ENCODE data around the gene ARHGEF3.

ARHGEF3 gene

DNA sequence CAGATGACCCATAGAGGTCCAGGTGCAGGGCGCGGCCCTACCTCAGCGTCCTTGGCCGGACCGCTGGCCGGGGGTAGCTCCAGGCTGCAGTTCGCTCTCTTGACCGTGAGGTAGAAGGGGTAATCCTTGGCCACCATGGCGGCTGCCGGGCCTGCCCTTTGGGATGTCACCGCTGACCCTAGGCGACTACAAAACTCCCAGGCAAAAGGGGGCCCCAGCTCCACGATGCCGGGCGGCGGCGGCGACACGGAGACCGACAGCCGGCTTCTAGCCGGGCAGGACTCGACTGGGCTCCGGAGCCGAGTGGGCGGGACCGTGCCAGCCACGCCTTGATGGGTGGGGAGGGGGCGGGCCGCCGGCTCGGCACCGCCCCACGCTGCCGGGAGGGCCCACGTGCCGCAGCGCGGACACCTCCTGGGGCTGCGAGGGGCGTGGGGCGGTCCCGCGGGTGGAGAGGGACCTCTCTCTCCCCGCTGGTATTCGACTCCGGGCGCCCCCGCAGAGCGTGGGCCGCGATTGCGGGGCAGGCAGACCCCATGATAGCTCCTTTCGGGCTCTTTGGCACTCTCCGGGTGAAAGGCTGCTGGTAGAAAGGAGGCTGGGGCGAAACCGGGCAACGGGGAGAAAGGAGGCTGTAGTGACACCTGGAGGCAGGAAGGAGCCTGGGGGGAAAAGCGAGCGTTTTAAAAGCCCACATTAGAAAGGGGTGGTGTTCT is at the start of gene ARHGEF3:
ARHGEF3 (minus strand) TSS at position 288 of the 716 bp plus-strand sequence; CDS start at position 137, 151 bp downstream.
- H3K9me3 Mint-ChIP-seq, result no peaks in the 10 kb centered on the region
- peak; percentile 96 for ATAC-seq
- H3K27me3 Mint-ChIP-seq, result no peaks in the 10 kb centered on the region
- H3K4me3 Mint-ChIP-seq, result peak within 1 kb of the TSS; percentile 88
- H3K27ac Mint-ChIP-seq, result peak within 1 kb of the TSS; percentile 73
- peaks cover 29% of the 10 kb centered on the region for H3K4me1 Mint-ChIP-seq
- H3K36me3 Mint-ChIP-seq, result no peaks in the 10 kb centered on the region

DNA sequence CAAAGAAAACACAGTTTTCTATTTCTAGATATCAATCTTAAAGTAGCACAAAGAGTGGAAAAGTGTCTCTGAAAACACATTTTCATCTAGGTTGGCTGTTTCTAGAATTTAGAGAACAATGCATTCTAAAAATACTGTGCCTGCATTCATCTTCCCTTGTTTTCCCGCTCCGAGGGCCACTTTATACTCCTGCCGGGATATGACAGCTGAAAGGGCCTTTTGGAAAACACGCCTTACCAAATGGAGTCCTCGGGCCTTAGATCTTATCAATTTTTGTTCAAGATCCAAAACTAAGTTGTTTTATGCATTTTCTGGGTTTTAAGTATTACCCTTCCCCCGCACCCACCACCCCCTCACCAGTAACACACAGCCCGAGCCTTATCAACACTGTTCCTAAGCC is 47.9 kb upstream of the ARHGEF3 start:
- Mint-ChIP-seq H3K4me3 (no peak overlapping the region), H3K27me3 (no peaks in the 10 kb centered on the region), H3K36me3 (no peaks in the 10 kb centered on the region), H3K27ac (no peak overlapping the region), H3K9me3 (no peaks in the 10 kb centered on the region), H3K4me1 (no peaks in the 10 kb centered on the region)
- ATAC-seq, result no peak

- Mint-ChIP-seq H3K4me1 (no peaks in the 10 kb centered on the region), H3K36me3 (no peaks in the 10 kb centered on the region), H3K27ac (no peak overlapping the region), H3K4me3 (no peak overlapping the region), H3K9me3 (no peaks in the 10 kb centered on the region), H3K27me3 (no peaks in the 10 kb centered on the region)
- ATAC-seq, result no peak
Observed at GRCh38 chr3:56845505-56845904, 43.8 kb upstream of the ARHGEF3 start.

DNA sequence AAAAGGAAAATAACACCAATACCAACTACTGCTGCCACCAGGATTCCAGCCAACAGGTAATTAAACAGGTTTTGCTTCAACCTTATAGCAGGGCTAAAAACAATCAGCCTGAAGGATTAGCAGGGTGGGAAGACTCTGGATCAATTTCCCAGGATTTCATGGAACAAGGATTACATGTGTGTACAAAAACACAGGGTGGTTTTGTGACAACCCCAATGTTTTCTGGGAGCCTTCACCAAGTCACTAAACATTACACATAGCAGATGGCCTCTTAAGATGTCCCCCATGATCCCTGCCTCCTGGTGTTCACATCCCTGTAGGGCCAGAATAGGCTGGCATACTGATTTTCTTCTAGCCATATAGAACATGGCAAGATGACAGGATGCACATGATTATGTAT is 42.8 kb upstream of the ARHGEF3 start:
- no peak for ATAC-seq
- no peak overlapping the region for H3K4me3 Mint-ChIP-seq
- H3K9me3 Mint-ChIP-seq, result no peaks in the 10 kb centered on the region

GRCh38 chr3:56839784-56840715 is 38.3 kb upstream of the ARHGEF3 start:
- Mint-ChIP-seq H3K9me3 (no peaks in the 10 kb centered on the region), H3K27ac (no peak overlapping the region), H3K4me3 (no peak overlapping the region), H3K4me1 (no peaks in the 10 kb centered on the region), H3K36me3 (no peaks in the 10 kb centered on the region), H3K27me3 (no peaks in the 10 kb centered on the region)
- no peak for ATAC-seq

More for the DNA sequence above, 42.8 kb upstream of the ARHGEF3 start:
- Mint-ChIP-seq H3K36me3 (no peaks in the 10 kb centered on the region), H3K27ac (no peak overlapping the region), H3K4me1 (no peaks in the 10 kb centered on the region), H3K27me3 (no peaks in the 10 kb centered on the region)

DNA sequence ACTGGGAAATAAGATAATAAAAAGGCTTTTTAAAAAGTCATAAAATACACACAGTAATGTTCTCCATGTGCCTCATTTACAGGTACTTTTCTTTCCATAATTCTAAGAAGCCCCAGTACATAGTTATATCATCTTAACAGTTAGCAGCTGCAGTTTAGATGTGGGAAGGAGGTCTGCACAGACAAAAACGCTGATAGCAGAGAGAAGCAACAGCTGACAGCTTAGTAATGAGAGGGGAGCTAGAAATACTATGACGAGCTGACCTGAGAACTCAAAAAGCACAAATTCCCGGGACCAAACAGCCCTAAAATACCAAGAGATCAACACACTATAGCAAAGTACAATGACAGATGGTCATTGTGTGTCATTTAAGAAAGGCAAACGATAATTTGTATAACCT is 36.7 kb upstream of the ARHGEF3 start:
- Mint-ChIP-seq H3K4me3 (no peak overlapping the region), H3K36me3 (no peaks in the 10 kb centered on the region), H3K27me3 (no peaks in the 10 kb centered on the region), H3K27ac (no peak overlapping the region), H3K9me3 (no peaks in the 10 kb centered on the region), H3K4me1 (peaks cover under 1% of the 10 kb centered on the region)
- no peak for ATAC-seq

DNA sequence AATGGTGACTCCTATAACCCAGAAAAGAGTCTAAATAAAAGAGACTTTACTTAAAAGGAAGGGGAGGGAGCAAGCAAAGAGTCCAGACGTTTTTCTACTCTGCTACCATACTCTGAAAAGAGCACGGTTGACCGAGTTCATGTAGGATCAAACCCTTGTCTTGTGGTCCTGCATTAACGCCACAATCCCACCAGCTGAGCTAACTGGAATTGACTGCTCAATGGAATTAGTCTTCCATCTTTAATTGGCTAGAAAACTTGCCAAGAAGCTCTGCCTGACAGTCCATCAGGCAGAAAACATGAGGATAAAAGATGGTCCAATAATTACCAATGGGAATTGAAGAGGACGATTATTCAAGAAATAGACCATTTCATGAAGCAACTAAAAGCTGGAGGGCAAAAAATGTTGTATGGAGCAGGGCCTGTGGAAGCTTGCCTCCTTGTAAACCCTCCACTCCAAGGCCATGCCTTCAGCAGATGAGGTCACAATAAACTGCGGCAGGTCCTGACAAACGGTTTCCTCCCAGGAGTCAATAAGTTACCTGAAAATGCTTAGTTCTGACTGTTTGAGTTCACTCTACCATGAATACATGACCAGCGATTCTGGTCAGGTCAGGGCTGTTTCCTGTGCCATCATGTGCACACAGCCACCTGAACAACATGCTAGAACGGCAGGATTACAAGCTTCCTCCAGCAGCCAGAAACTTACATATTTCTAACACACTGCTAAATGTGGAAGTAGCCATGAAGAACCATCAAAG is 35.6 kb upstream of the ARHGEF3 start:
- Mint-ChIP-seq H3K27ac (no peak overlapping the region), H3K36me3 (no peaks in the 10 kb centered on the region), H3K9me3 (no peaks in the 10 kb centered on the region), H3K27me3 (no peaks in the 10 kb centered on the region), H3K4me1 (peaks cover 10% of the 10 kb centered on the region), H3K4me3 (no peak overlapping the region)
- ATAC-seq, result peak; percentile 67

DNA sequence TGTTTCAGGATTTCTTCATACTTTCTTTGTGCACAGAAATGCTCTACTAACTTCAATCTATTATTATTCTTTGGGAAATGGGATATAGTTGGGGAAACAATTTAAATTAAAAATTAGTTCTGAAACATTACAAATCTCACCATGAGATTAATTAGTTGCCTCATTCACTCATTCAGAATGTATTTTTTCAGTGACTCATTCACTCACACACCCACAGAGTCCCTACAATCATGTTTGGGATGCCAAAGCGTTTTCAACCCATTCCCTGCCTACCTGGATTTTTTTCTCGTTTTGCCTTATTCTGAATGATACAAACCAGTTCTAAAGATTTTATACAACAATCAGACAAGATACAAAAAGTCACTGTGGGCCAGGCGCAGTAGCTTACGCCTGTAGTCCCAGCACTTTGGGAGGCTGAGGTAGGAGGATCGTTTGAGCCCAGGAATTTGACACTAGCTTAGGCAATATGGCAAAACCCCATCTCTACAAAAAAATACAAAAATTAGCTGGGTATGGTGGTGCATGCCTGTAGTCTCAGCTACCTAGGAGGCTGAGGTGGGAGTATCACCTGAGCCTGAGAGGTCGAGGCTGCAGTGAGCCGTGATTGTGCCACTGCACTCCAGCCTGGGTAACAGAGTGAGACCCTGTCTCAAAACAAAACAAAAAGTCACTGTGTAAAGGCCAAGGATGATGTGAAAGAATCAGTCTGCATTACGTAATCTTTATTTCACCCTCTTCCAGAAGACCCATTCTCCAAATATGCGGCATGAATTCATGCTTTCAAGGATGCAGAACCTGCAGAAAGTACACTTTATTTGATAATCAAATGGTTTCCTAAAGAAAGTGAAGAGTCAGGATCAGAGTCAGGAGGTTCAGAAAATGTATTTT is 34.8 kb upstream of the ARHGEF3 start:
- peaks cover 4% of the 10 kb centered on the region for H3K36me3 Mint-ChIP-seq
- H3K4me3 Mint-ChIP-seq, result no peak overlapping the region
- ATAC-seq, result no peak
- H3K27ac Mint-ChIP-seq, result no peak overlapping the region
- no peaks in the 10 kb centered on the region for H3K27me3 Mint-ChIP-seq
- H3K9me3 Mint-ChIP-seq, result no peaks in the 10 kb centered on the region
- peaks cover 10% of the 10 kb centered on the region for H3K4me1 Mint-ChIP-seq

- no peaks in the 10 kb centered on the region for H3K27me3 Mint-ChIP-seq
- H3K27ac Mint-ChIP-seq, result no peak overlapping the region
- peaks cover 10% of the 10 kb centered on the region for H3K4me1 Mint-ChIP-seq
Observed at GRCh38 chr3:56835650-56836227, 34.0 kb upstream of the ARHGEF3 start.

DNA sequence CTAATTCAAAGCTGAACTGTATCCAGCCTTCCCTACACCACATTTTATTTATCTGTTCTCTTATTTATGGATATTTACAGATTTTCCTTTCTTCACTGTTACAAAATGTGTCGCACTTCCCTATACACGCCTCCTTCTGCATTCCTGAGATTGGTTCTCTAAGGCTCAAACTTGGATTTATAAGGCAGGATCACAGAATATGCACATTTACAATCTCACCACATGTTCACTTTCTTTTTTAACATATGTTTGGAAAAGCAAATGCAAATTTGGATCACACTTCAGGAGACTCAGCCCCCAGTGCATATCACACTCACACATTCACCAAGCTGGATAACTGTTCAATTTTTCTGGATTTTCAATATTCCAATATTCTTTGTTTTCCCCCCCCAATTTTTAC is 31.8 kb upstream of the ARHGEF3 start:
- H3K4me1 Mint-ChIP-seq, result peaks cover 10% of the 10 kb centered on the region
- no peak for ATAC-seq
- H3K36me3 Mint-ChIP-seq, result peaks cover 5% of the 10 kb centered on the region
- no peaks in the 10 kb centered on the region for H3K9me3 Mint-ChIP-seq
- no peak overlapping the region for H3K27ac Mint-ChIP-seq
- H3K27me3 Mint-ChIP-seq, result no peaks in the 10 kb centered on the region
- no peak overlapping the region for H3K4me3 Mint-ChIP-seq

More at GRCh38 chr3:56835650-56836227, 34.0 kb upstream of the ARHGEF3 start:
- H3K4me3 Mint-ChIP-seq, result no peak overlapping the region
- peaks cover 5% of the 10 kb centered on the region for H3K36me3 Mint-ChIP-seq
- ATAC-seq, result no peak
- H3K9me3 Mint-ChIP-seq, result no peaks in the 10 kb centered on the region

DNA sequence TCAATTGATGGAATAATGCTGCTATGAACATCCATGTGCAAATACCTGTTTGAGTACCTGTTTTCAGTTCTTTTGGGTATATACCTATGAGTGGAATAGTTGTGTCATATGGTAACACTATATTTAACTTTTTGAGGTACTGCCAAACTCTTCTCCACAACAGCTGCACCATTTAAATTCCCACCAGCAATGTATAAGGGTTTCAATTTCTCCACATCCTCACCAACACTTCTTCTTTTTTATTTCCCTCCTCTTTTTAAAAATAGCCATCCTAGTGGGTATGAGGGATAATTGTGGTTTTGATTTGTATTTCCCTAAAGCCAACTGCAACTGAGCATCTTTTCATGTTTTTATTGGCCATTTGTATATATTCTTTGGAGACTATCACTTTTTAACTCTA is 31.3 kb upstream of the ARHGEF3 start:
- no peak for ATAC-seq
- H3K4me1 Mint-ChIP-seq, result peaks cover 10% of the 10 kb centered on the region
- H3K4me3 Mint-ChIP-seq, result no peak overlapping the region
- no peaks in the 10 kb centered on the region for H3K27me3 Mint-ChIP-seq
- H3K36me3 Mint-ChIP-seq, result peaks cover 5% of the 10 kb centered on the region
- H3K9me3 Mint-ChIP-seq, result no peaks in the 10 kb centered on the region
- H3K27ac Mint-ChIP-seq, result no peak overlapping the region

- no peak overlapping the region for H3K27ac Mint-ChIP-seq
- H3K4me1 Mint-ChIP-seq, result peaks cover 10% of the 10 kb centered on the region
- no peak for ATAC-seq
- H3K36me3 Mint-ChIP-seq, result peaks cover 5% of the 10 kb centered on the region
- no peaks in the 10 kb centered on the region for H3K27me3 Mint-ChIP-seq
- H3K4me3 Mint-ChIP-seq, result no peak overlapping the region
- H3K9me3 Mint-ChIP-seq, result no peaks in the 10 kb centered on the region
Observed at GRCh38 chr3:56831572-56831971, 29.8 kb upstream of the ARHGEF3 start.

DNA sequence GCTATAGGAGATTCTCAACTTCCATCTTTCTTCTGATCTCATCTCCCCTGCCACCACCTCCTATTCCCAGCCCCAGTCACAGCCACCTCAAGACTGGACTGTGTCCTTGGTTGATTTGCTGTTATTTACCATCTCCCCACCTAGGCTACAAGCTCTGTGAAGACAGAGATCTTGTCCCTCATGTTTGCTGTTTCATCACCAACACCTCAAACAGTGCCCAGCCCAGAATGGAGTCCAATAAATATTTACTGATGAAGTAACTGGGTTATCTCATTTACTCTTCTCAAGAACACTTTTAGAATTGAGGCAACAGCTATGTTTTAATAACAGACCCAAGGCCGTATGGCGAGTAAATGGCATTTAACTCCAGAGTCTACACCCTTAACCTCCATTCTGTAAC is 29.1 kb upstream of the ARHGEF3 start:
- no peaks in the 10 kb centered on the region for H3K9me3 Mint-ChIP-seq
- peaks cover 10% of the 10 kb centered on the region for H3K4me1 Mint-ChIP-seq
- H3K27me3 Mint-ChIP-seq, result no peaks in the 10 kb centered on the region
- no peak overlapping the region for H3K27ac Mint-ChIP-seq
- peaks cover 5% of the 10 kb centered on the region for H3K36me3 Mint-ChIP-seq
- ATAC-seq, result no peak
- no peak overlapping the region for H3K4me3 Mint-ChIP-seq

DNA sequence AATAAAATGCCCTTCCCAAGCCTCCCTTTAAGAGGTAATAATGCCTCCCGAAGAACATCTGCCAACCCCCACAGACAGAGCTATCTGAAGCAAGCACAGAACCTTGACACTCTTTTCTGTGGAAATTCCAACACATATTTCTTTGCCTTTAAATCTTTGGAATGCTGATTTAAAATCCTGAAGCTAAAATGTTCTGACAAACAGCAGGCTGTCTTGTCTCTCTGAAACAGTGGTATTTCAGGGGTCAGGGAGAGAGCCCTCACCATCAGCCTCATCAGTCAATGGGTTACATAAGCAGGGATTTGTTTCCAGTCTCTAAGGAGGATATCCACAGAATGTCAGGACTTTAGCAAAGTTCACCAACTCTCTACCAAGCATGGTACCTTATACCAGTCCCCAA is 27.8 kb upstream of the ARHGEF3 start:
- no peak for ATAC-seq
- peaks cover 5% of the 10 kb centered on the region for H3K36me3 Mint-ChIP-seq
- no peaks in the 10 kb centered on the region for H3K9me3 Mint-ChIP-seq
- H3K27me3 Mint-ChIP-seq, result no peaks in the 10 kb centered on the region
- H3K4me1 Mint-ChIP-seq, result peaks cover 10% of the 10 kb centered on the region
- no peak overlapping the region for H3K4me3 Mint-ChIP-seq
- no peak overlapping the region for H3K27ac Mint-ChIP-seq
